Aorta (tissue), 4 donors: ENCODE measurements around the gene NRROS. TPM values are rescaled to one million over a fixed set of nuclear protein-coding genes. Genes with fewer than 3 reads are reported as not detected.

ENCODE experiments used
- polyA plus RNA-seq, 2 donors: library from polyadenylated mRNA; stranded (reverse); fragments of 200-250 nt; gene quantifications; one replicate each; pipeline ENCODE4 v1.2.3, GENCODE V29; 2013
- total RNA-seq, 2 donors: library from RNA; stranded (reverse); fragmentation: NEBNext Ultra II Directional; extraction: Animal tissue kit (Norgen Biotek cat#: 25700); gene quantifications; one replicate each; pipeline ENCODE4 v1.2.1, GENCODE V29; 2021
- donor health status: healthy with polysubstance abuse.
- donor health status: Bipolar disorder and iron deficiency.
- donor health status: DM: no; HTN: no; CAD: no.
- donor health status: DM: yes; HTN: yes; CAD: no.

Gene NRROS
- total and polyA plus RNA-seq, 4 donors, result 0.43 to 17.3 (median 4.8) TPM

Other genes starting within 250 kb of the NRROS start
- gene UBXN7, start 207.3 kb upstream of the NRROS start, total RNA-seq, result 10 to 100 TPM; 40.4 to 57.1 TPM
- 1 to 10 TPM; 7.7 to 9.4 TPM for gene UBXN7, start 207.3 kb upstream of the NRROS start, polyA plus RNA-seq
- 10 to 100 TPM; 30.2 to 34.9 TPM for gene RNF168, start 135.9 kb upstream of the NRROS start, total RNA-seq
- 1 to 10 TPM; 4.5 to 6.9 TPM for gene RNF168, start 135.9 kb upstream of the NRROS start, polyA plus RNA-seq
- not detected for gene SMCO1, start 124.3 kb upstream of the NRROS start, total RNA-seq
- not detected for gene SMCO1, start 124.3 kb upstream of the NRROS start, polyA plus RNA-seq
- 10 to 100 TPM; 11.0 to 11.4 TPM for gene WDR53, start 71.1 kb upstream of the NRROS start, total RNA-seq
- gene WDR53, start 71.1 kb upstream of the NRROS start, polyA plus RNA-seq, result 1 to 10 TPM; 3.4 to 5.7 TPM
- gene FBXO45, start 71.0 kb upstream of the NRROS start, total RNA-seq, result 1 to 10 TPM; 6.1 to 7.9 TPM
- gene FBXO45, start 71.0 kb upstream of the NRROS start, polyA plus RNA-seq, result 1 to 10 TPM; 3.1 to 3.9 TPM
- gene CEP19, start 72.6 kb downstream of the NRROS start, total RNA-seq, result 1 to 10 TPM in 1 of 2 donors, under 1 TPM in 1; 0.84 to 1.4 TPM
- 1 to 10 TPM; 1.4 to 1.8 TPM for gene CEP19, start 72.6 kb downstream of the NRROS start, polyA plus RNA-seq
- gene PIGX, start 72.7 kb downstream of the NRROS start, total RNA-seq, result 10 to 100 TPM; 13.6 to 16.7 TPM
- gene PIGX, start 72.7 kb downstream of the NRROS start, polyA plus RNA-seq, result 10 to 100 TPM; 11.5 to 15.3 TPM
- gene PAK2, start 100.2 kb downstream of the NRROS start, total RNA-seq, result 10 to 100 TPM; 56.0 to 59.5 TPM
- gene PAK2, start 100.2 kb downstream of the NRROS start, polyA plus RNA-seq, result 10 to 100 TPM; 14.2 to 18.3 TPM
- gene SENP5, start 228.2 kb downstream of the NRROS start, total RNA-seq, result 10 to 100 TPM; 40.3 to 42.8 TPM
- gene SENP5, start 228.2 kb downstream of the NRROS start, polyA plus RNA-seq, result 10 to 100 TPM in 1 of 2 donors, 1 to 10 TPM in 1; 4.9 to 12.7 TPM